Measurements from ENCODE around the gene PHLDA1.

The PHLDA1 gene

GRCh38 chr12:76037130-76038103, 5.8 kb upstream of the PHLDA1 start:
- DNase-seq (ENCODE audit: low read depth, low spot score), result peak; percentile 83

GRCh38 chr12:76035045-76035444, 3.5 kb upstream of the PHLDA1 start:
- no peak for DNase-seq (ENCODE audit: low read depth, low spot score)

DNA sequence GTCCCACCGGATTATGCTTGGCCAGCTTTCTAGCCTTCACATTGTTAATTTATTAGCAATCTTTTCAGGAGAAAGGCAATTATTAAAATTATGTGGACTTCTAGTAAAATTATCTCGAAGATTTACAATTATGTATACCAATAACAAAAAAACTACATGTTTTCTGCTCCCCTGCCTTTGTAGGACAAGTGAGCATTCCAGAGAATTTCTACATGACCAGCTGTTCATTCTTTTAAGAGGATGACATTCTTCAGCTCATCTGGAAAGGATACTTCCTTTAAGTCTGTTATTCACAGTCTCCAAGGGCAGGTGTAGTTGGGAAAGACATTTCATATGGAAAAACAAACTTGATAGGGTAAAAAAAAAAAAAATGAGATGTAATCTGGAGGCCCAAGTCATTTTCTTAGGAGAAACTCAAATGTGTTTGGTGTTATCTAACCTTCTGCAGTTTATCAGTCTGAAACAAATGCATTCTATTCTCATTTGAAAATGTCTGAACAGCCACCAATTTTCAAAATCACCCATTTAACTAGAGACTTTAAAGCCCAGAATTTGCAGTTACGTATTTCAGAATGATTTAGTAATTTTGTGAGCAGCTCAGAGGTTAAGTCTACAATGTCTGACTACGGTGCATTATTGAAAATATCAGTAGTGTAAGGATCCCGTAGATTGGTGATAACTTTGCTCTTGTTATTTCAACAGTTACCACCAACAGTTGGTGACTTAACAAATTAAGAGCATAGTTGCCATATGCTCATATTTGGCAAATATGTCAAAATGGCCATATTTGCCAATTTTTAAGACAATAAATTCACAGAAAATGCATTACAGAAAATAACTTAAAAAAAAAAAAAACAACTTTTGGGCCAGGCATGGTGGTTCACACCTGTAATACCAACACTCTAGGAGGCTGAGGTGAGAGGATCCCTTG, 1.8 kb upstream of the PHLDA1 start:
- peak; percentile 28 for DNase-seq (ENCODE audit: low read depth, low spot score)

DNA sequence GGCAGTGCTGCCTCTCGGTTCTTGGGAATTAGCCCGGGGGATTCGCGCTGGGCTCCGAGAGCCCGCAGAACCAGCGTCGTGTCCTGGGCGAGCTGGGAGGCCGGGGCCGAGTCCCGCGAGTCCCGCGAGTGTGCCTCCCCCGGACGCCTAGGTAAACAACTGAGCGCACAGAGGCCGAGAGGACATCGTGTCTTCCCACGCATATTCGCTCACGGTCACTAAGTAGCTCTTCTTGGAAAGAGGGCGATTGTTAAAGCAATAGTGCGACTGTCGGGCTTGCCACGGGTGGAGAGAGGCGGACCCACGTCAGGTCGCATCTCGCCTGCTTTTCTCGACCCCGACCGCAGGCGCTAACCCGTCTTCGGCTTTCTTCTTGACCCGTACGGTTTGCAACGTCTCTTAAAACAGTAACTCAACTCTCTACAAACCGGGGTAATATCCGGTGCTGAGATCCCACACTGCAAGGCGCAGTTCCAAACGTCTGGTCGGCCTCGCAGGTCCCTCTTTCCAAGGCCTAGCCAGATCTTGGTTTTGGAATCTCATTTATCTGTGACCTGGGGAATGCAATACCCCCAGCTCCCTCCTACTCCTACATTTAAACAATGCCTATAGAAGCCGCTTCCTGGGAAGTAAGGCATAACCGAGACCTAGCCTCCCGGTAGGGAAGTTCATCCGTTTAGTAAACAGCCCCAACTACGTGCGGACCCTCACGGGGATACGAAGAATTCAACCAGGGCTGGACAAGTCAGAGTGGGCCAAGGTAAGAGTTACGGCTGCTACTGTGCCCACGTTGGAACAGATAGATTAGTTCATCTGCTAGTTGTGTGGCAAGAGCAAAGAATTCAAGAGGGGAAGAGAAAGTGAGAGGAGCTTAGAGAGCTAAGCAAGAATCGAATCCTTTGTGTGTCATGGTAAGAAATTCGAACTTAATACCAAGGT, 736 bp upstream of the PHLDA1 start:
- DNase-seq (ENCODE audit: low read depth, low spot score), result peak; percentile 78

DNA sequence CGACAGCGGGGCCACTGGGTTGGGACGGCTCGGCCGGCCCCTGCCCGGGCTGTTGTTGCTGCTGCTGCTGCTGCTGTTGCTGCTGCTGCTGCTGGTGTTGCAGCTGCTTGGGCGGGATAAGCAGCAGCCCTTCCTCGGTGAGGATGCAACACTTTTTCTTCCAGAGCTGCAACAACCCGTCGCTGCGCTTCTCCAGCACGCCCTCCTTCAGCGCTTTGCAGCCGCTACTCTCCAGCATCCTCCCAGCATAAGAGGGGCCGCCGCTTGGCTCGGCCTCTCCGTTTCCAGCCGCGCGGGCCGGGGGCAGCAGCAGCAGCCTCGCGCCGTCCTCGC, 529 bp downstream of the PHLDA1 start:
- DNase-seq (ENCODE audit: low read depth, low spot score), result no peak

DNA sequence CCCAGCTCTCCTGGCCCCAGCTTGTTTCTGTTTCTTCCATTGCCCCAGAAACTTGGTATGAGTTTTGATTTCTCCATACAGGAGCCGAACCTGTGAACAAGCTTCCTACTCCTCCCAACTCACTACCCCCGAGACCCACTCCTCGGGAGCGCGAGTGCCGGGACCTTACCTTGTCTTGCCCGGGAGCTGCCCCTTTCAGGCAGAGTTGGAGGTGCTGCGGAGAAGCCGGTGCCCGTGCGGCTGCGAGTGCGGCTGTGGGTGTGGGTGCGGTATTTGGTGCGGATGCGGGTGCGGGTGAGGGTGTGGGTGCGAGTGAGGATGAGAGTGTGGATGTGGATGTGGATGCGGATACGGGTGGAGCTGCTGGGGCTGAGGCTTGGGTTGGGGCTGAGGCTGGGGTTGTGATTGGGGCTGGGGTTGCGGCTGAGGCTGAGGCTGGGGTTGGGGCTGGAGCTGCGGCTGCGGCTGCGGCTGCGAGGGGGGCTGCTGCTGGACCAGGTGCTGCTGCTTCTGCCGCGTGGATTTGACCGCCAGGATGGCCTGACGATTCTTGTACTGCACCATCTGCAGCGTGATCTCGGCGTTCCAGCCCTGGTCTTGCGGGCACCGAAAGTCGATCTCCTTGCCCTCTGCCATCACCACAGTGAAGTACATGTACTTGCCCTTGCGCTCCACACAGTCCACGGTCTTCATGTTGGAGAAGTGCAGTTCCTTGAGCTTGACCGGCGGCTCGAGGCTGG, 1.1 kb downstream of the PHLDA1 start:
- DNase-seq (ENCODE audit: low read depth, low spot score), result peak; percentile 74

- DNase-seq (ENCODE audit: low read depth, low spot score), result peak; percentile 63
Measured at GRCh38 chr12:76029982-76030340, 1.6 kb downstream of the PHLDA1 start.

- DNase-seq (ENCODE audit: low read depth, low spot score), result peak; percentile 33
Measured at GRCh38 chr12:76028571-76029277, 2.9 kb downstream of the PHLDA1 start.

GRCh38 chr12:76026643-76027063, 4.9 kb downstream of the PHLDA1 start:
- peak; percentile 51 for DNase-seq (ENCODE audit: low read depth, low spot score)

DNA sequence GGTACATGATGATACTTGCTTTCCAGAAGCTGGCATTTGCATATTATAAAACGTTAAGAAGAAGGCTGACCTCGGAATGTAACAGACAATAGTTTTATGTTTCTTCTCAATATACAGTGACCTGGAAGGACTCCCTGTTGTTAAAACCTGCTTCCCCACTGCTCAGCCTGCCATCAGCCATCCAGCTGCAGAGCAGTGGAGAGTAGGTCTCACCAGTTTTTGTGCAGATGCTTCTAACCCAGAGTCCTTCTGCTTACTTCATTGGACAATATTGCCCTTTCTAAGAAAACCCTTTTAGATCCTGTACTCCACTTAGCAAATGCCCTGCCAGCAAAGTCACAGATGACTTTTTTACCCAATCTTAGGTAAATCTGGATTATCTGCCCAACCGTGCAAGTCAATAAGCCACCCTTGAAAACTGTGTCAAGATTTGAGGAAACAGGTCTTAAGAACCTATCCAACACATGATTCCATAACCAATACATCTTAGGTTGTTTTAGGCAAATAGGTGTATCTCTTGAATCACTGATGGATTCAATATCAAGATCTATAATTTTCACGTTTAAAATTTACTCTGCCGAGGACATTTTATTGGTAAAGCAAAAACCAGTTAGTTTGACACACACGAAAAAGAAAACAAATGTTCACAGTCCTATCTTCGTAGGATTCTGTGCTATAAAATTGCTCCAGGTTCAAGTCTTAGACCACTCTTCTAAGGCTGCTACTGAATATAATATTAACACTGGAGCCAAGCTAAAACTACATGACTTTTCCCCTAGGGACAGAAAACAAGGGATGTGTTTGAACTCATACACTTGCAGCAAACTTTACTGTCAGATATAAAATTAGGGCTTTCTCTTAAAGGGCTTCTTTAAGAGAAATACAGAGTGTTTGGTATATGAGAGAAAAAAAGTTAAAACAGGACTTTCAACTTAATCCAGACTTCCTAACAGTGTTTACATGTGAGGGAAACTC, 5.7 kb downstream of the PHLDA1 start:
- DNase-seq (ENCODE audit: low read depth, low spot score), result peak; percentile 72

GRCh38 chr12:76024942-76025600, 6.5 kb downstream of the PHLDA1 start:
- peak; percentile 74 for DNase-seq (ENCODE audit: low read depth, low spot score)

- peak; percentile 33 for DNase-seq (ENCODE audit: low read depth, low spot score)
Measured at GRCh38 chr12:76024102-76024781, 7.3 kb downstream of the PHLDA1 start.

DNA sequence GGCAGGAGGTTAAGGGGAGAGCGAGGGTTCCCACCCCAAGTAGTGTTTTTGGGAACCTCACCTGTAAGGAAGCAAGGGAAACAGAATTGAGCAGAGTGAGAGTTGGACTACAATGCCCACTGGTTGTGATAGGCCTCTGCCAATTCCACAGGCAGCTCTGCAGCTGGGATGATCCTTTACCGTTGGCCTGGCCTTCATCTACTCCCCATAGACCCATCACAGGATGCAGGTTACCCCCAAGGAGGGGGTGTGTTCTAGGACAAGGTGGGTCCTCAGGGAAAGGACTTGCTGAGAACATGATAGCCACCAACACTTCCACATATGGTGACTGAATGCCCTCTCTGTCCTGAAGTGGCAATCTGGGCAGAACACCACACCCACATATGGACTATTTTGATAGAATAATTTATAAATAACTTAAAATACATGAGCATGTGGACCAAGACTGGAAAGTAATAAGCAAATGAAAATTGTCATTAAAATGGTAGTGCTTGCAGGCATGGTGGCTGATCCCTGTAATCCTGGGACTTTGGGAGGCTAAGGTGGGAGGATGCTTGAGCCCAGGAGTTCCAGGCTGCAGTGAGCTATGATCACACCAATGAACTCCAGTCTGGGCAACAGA, 8.4 kb downstream of the PHLDA1 start:
- no peak for DNase-seq (ENCODE audit: low read depth, low spot score)

- DNase-seq (ENCODE audit: low read depth, low spot score), result no peak
Measured at GRCh38 chr12:76022506-76022905, 9.1 kb downstream of the PHLDA1 start.

- DNase-seq (ENCODE audit: low read depth, low spot score), result peak; percentile 95
Measured at GRCh38 chr12:76020731-76021672, 10.6 kb downstream of the PHLDA1 start.

DNA sequence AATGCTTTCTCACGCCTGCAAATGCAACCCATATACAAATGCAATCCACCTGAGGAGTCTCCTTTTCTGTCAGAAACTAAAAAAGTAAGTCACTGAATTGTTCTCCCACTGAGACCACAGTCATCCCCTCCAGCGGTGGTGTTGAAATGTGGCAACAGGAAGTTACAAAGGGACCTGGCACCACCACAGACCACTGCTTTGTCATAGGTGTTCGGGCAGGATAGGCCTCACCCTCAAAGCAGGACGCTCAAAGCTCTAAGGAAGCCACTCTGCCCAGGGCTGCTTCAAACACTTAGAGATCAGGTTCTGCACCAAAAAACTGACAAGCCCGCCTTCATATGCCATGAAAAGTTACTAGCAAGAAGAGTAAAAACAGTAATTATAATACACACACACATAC, 11.3 kb downstream of the PHLDA1 start:
- DNase-seq (ENCODE audit: low read depth, low spot score), result peak; percentile 91
